IMR-90 (cell line): ENCODE data around the gene HYAL2. TPM values are rescaled to one million over a fixed set of nuclear protein-coding genes. Genes with fewer than 3 reads are reported as not detected.

Experiments used
- ATAC-seq: fragments of 200-7000 bp; cut with Tn5 transposase; 2 replicates; pipeline ENCODE4 v1.9.1; 2020; ENCODE audit warnings: low read depth, mild to moderate bottlenecking, moderate library complexity
- BruUV-seq: library from RNA; stranded (reverse); fragments of 400-500 nt; replicated peaks from 2 replicates; lab custom pipeline; 2021; lab: Mats Ljungman, UMichigan
- CTCF ChIA-PET: fragments of 300-600 bp; formaldehyde crosslinking; extraction: SDS; loops from one replicate; lab custom pipeline; 2021; ENCODE audit warnings: antibody characterized with exemption; lab: Yijun Ruan, JAX
- POLR2A ChIA-PET: fragments of 300-600 bp; sonication (Branson Sonifier 250); formaldehyde crosslinking; loops from one replicate; lab custom pipeline; 2022; ENCODE audit warnings: antibody characterized with exemption; ENCODE audit not compliant: unreplicated experiment; lab: Charles Lee
- DNase-seq: peaks from one replicate; pipeline ENCODE4 v3.0.0; 2013
- H2AFZ ChIP-seq: replicated peaks from 2 replicates; pipeline ENCODE3; 2013; ENCODE audit warnings: low read length, mild to moderate bottlenecking; ENCODE audit not compliant: poor library complexity
- H2AK5ac ChIP-seq: 2 replicates; pipeline ENCODE4 v1.6.1; 2013; ENCODE audit warnings: low read depth, low read length, inconsistent platforms
- H2AK9ac ChIP-seq: replicated peaks from 2 replicates; pipeline ENCODE3; 2013; ENCODE audit warnings: mild to moderate bottlenecking, low read depth, low read length, moderate library complexity; ENCODE audit not compliant: poor library complexity
- H2BK120ac ChIP-seq: 2 replicates; pipeline ENCODE4 v1.6.1; 2013; ENCODE audit warnings: low read depth, low read length, inconsistent platforms
- H2BK15ac ChIP-seq: 3 replicates; pipeline ENCODE4 v1.6.1; 2013; ENCODE audit warnings: low read depth, low read length, inconsistent platforms
- H2BK20ac ChIP-seq: 2 replicates; pipeline ENCODE4 v1.6.1; 2013; ENCODE audit warnings: low read depth, mild to moderate bottlenecking, inconsistent platforms, low read length, moderate library complexity
- H2BK5ac ChIP-seq: 2 replicates; pipeline ENCODE4 v1.6.1; 2013; ENCODE audit warnings: mild to moderate bottlenecking, low read depth, low read length, inconsistent platforms; ENCODE audit not compliant: poor library complexity, severe bottlenecking
- H3K14ac ChIP-seq: replicated peaks from 2 replicates; pipeline ENCODE4 v1.6.1; 2013; ENCODE audit warnings: low read depth, low read length, inconsistent platforms
- H3K18ac ChIP-seq: 2 replicates; pipeline ENCODE4 v1.6.1; 2013; ENCODE audit warnings: low read depth, low read length, control low read depth
- H3K23ac ChIP-seq: 2 replicates; pipeline ENCODE4 v1.6.1; 2013; ENCODE audit warnings: low read depth, low read length, inconsistent platforms
- H3K27ac ChIP-seq: 2 replicates; pipeline ENCODE4 v1.5.1; 2013; ENCODE audit warnings: mild to moderate bottlenecking, control low read depth, low read length; ENCODE audit not compliant: insufficient read depth
- H3K27me3 ChIP-seq: 2 replicates; pipeline ENCODE4 v1.6.1; 2013; ENCODE audit warnings: low read length; ENCODE audit not compliant: control insufficient read depth, insufficient read depth
- H3K36me3 ChIP-seq: 2 replicates; pipeline ENCODE4 v1.6.1; 2013; ENCODE audit warnings: low read length, mixed read lengths; ENCODE audit not compliant: control insufficient read depth, insufficient read depth
- H3K4ac ChIP-seq: 2 replicates; pipeline ENCODE4 v1.6.1; 2013; ENCODE audit warnings: low read depth, low read length, inconsistent platforms
- H3K4me1 ChIP-seq: 2 replicates; pipeline ENCODE4 v1.6.1; 2013; ENCODE audit warnings: low read length, mixed read lengths; ENCODE audit not compliant: control insufficient read depth, insufficient read depth
- H3K4me2 ChIP-seq: 2 replicates; pipeline ENCODE4 v1.6.1; 2013; ENCODE audit warnings: low read depth, mild to moderate bottlenecking, control low read depth, low read length, moderate library complexity
- H3K4me3 ChIP-seq: 2 replicates; pipeline ENCODE4 v1.5.1; 2013; ENCODE audit warnings: low read depth, mild to moderate bottlenecking, control low read depth, low read length, moderate library complexity; ENCODE audit not compliant: insufficient read depth
- H3K56ac ChIP-seq: 2 replicates; pipeline ENCODE4 v1.6.1; 2013; ENCODE audit warnings: low read length, inconsistent platforms; ENCODE audit not compliant: insufficient read depth; ENCODE audit errors: extremely low read depth
- H3K79me1 ChIP-seq, 2 experiments: 2 replicates each; pipeline ENCODE4 v1.6.1; 2013; ENCODE audit warnings: low read length in 2 of 2, inconsistent platforms in 1 of 2, low read depth in 1 of 2
- H3K9ac ChIP-seq: 2 replicates; pipeline ENCODE4 v1.6.1; 2013; ENCODE audit warnings: low read depth, low read length, control low read depth
- H3K9me1 ChIP-seq: 2 replicates; pipeline ENCODE4 v1.6.1; 2013; ENCODE audit warnings: low read length, inconsistent platforms; ENCODE audit not compliant: insufficient read depth
- H3K9me3 ChIP-seq: 2 replicates; pipeline ENCODE4 v1.6.1; 2013; ENCODE audit warnings: low read length; ENCODE audit not compliant: control insufficient read depth, insufficient read depth
- H4K20me1 ChIP-seq: 2 replicates; pipeline ENCODE4 v1.6.1; 2013; ENCODE audit warnings: low read length, inconsistent platforms; ENCODE audit not compliant: insufficient read depth
- H4K5ac ChIP-seq: 2 replicates; pipeline ENCODE4 v1.6.1; 2013; ENCODE audit warnings: mild to moderate bottlenecking, low read depth, low read length, control low read depth
- H4K8ac ChIP-seq, 2 experiments: 2 replicates each; pipeline ENCODE4 v1.6.1; 2013; ENCODE audit warnings: low read depth in 2 of 2, low read length in 2 of 2, control low read depth in 1 of 2, inconsistent platforms in 1 of 2
- H4K91ac ChIP-seq: 2 replicates; pipeline ENCODE4 v1.6.1; 2013; ENCODE audit warnings: low read depth, low read length, inconsistent platforms; ENCODE audit not compliant: insufficient read depth
- BHLHE40 ChIP-seq: fragments of 150-350 bp; IDR thresholded peaks from 2 replicates; pipeline ENCODE4 v1.6.1; 2016; ENCODE audit warnings: mild to moderate bottlenecking, low read depth, low read length
- CEBPB ChIP-seq: IDR thresholded peaks from 2 replicates; pipeline ENCODE4 v1.6.1; 2012; ENCODE audit warnings: low read depth, low read length, improper control_type of control experiment
- CHD1 ChIP-seq: IDR thresholded peaks from 2 replicates; pipeline ENCODE4 v1.6.1; 2012; ENCODE audit warnings: low read depth, low read length, improper control_type of control experiment
- CTCF ChIP-seq: conservative IDR thresholded peaks from 2 replicates; pipeline ENCODE4 v1.5.1; 2012; ENCODE audit warnings: mild to moderate bottlenecking, low read depth, low read length, improper control_type of control experiment
- ELK1 ChIP-seq: fragments of 150-350 bp; IDR thresholded peaks from 2 replicates; pipeline ENCODE4 v1.6.1; 2016; ENCODE audit warnings: low read depth, mild to moderate bottlenecking, low read length, moderate library complexity, borderline replicate concordance
- FOS ChIP-seq: fragments of 150-350 bp; IDR thresholded peaks from 2 replicates; pipeline ENCODE4 v1.6.1; 2016; ENCODE audit warnings: low read depth, low read length
- MAFK ChIP-seq: IDR thresholded peaks from 2 replicates; pipeline ENCODE4 v1.6.1; 2012; ENCODE audit warnings: low read depth, low read length, improper control_type of control experiment
- MAZ ChIP-seq: IDR thresholded peaks from 2 replicates; pipeline ENCODE4 v1.6.1; 2012; ENCODE audit warnings: low read depth, mild to moderate bottlenecking, low read length, improper control_type of control experiment, moderate library complexity, borderline replicate concordance
- MXI1 ChIP-seq: IDR thresholded peaks from 2 replicates; pipeline ENCODE4 v1.6.1; 2012; ENCODE audit warnings: low read depth, mild to moderate bottlenecking, low read length, moderate library complexity, borderline replicate concordance
- NFE2L2 ChIP-seq: fragments of 150-350 bp; IDR thresholded peaks from 2 replicates; pipeline ENCODE4 v1.6.1; 2016; ENCODE audit warnings: low read depth, mild to moderate bottlenecking, low read length
- RAD21 ChIP-seq: IDR thresholded peaks from 2 replicates; pipeline ENCODE4 v1.6.1; 2012; ENCODE audit warnings: low read length, improper control_type of control experiment
- RCOR1 ChIP-seq: IDR thresholded peaks from 2 replicates; pipeline ENCODE4 v1.6.1; 2012; ENCODE audit warnings: mild to moderate bottlenecking, low read length, improper control_type of control experiment; ENCODE audit not compliant: insufficient replicate concordance
- RFX5 ChIP-seq: IDR thresholded peaks from 2 replicates; pipeline ENCODE4 v1.8.0; 2012; ENCODE audit warnings: low read depth, mild to moderate bottlenecking, low read length, moderate library complexity
- SMC3 ChIP-seq: fragments of 150-350 bp; IDR thresholded peaks from 2 replicates; pipeline ENCODE4 v1.6.1; 2016; ENCODE audit warnings: low read depth, mild to moderate bottlenecking, antibody characterized with exemption, low read length, moderate library complexity
- USF2 ChIP-seq: fragments of 150-350 bp; IDR thresholded peaks from 2 replicates; pipeline ENCODE4 v1.6.1; 2017; ENCODE audit warnings: mild to moderate bottlenecking, antibody characterized with exemption, low read length, low read depth
- WGBS, 2 experiments: methylation state at CpG; one replicate each; pipeline versions ENCODE4 v1.1.5 to v1.1.7; 2013; ENCODE audit warnings: missing lambda C conversion rate in 2 of 2; ENCODE audit not compliant: insufficient read length in 1 of 2; ENCODE audit errors: extremely low coverage in 2 of 2; 5-methylcytosine and 5-hydroxymethylcytosine counted together
- dilution Hi-C: fragments of 300-500 bp; cut with HindIII; formaldehyde crosslinking; loops from one replicate; pipeline ENCODE4 v1.14.3; 2018; ENCODE audit warnings: low sequenced_read_pairs; ENCODE audit not compliant: unreplicated experiment
- in situ Hi-C: fragments of 300-500 bp; cut with MboI; formaldehyde crosslinking; loops from 3 replicates; pipeline ENCODE4 v1.14.3; 2019; ENCODE audit warnings: low sequenced_read_pairs, inconsistent platforms, mixed read lengths
- intact Hi-C: fragments of 100-400 bp; cut with micrococcal nuclease; formaldehyde crosslinking; loops from 2 replicates; pipeline ENCODE4 v1.10.0; 2022
- polyA plus RNA-seq, 3 experiments: library from polyadenylated mRNA; depleted of rRNA; stranded (reverse); fragments of >200 nt; gene quantifications; 2 replicates each; pipeline ENCODE4 v1.2.3, GENCODE V29; 2012; ENCODE audit warnings: low replicate concordance in 1 of 3
- total RNA-seq: library from RNA; depleted of rRNA; stranded (reverse); fragments of >200 nt; gene quantifications from 2 replicates; pipeline ENCODE4 v1.2.3, GENCODE V29; 2012

HYAL2 gene
- total and polyA plus RNA-seq, 2 of the 4 experiments (the other 2 are of a cell fraction) = 56.8 to 104 TPM

GRCh38 chr3:50319181-50319893 is 3.2 kb downstream of the HYAL2 start:
- H3K79me1 ChIP-seq = peaks cover 29 to 59% of the 10 kb centered on the region in 2 experiments
- dilution Hi-C loops = no loop called here
- TF ChIP-seq MAFK = no peak
- no peak for TF ChIP-seq NFE2L2
- no peak for TF ChIP-seq CTCF
- TF ChIP-seq CEBPB = no peak
- TF ChIP-seq MAZ = no peak
- no peak for TF ChIP-seq CHD1
- TF ChIP-seq RCOR1 = no peak
- TF ChIP-seq RFX5 = no peak
- TF ChIP-seq ELK1 = no peak
- TF ChIP-seq RAD21 = no peak
- TF ChIP-seq SMC3 = no peak
- no peak for TF ChIP-seq USF2
- TF ChIP-seq MXI1 = no peak
- no peak for TF ChIP-seq BHLHE40
- TF ChIP-seq FOS = no peak

More at GRCh38 chr3:50319181-50319893, 3.2 kb downstream of the HYAL2 start:
- ChIA-PET POLR2A (interaction anchor here (0.6 kb wide), 1 partner anchor 396 kb away, joined by 5 read pairs; no protein-coding TSS in a partner anchor), CTCF (no interaction called here)
- H3K14ac ChIP-seq = no peak overlapping the region
- H3K9me3 ChIP-seq = no peaks in the 10 kb centered on the region
- no peak overlapping the region for H2BK5ac ChIP-seq
- H3K4me2 ChIP-seq = no peak overlapping the region
- ATAC-seq (no peak), DNase-seq (no peak)
- no peak overlapping the region for H3K9ac ChIP-seq
- no peaks in the 10 kb centered on the region for H3K27me3 ChIP-seq
- H3K36me3 ChIP-seq = peaks cover 38% of the 10 kb centered on the region
- H4K5ac ChIP-seq = no peak overlapping the region
- no peak overlapping the region for H4K8ac ChIP-seq
- peaks cover 25% of the 10 kb centered on the region for H3K4me1 ChIP-seq
- no peak overlapping the region for H3K23ac ChIP-seq
- H2AK9ac ChIP-seq = peak overlapping the region; percentile 6
- no peak overlapping the region for H4K91ac ChIP-seq
- no peak overlapping the region for H3K18ac ChIP-seq
- no peak overlapping the region for H3K27ac ChIP-seq
- no peak overlapping the region for H3K4ac ChIP-seq
- H3K56ac ChIP-seq = no peak overlapping the region
- intact Hi-C loops (no loop called here), in situ Hi-C loops (no loop called here)
- H2BK15ac ChIP-seq = no peak overlapping the region
- H2BK120ac ChIP-seq = no peak overlapping the region
- H2AFZ ChIP-seq = peak overlapping the region; percentile 6
- WGBS, 2 experiments = 95% methylated on average over 9 of the region's 16 CpGs; no CpG with 5 or more reads in 1 of the 2 experiments
- no peak overlapping the region for H2BK20ac ChIP-seq
- H4K20me1 ChIP-seq = 0 out of 2 replicates have a peak, but pooled peaks cover 18% of the 10 kb centered on the region
- H2AK5ac ChIP-seq = no peak overlapping the region
- H3K9me1 ChIP-seq = peaks cover 23% of the 10 kb centered on the region
- no peak overlapping the region for H3K4me3 ChIP-seq
- BruUV-seq = no TSS peak
